K562 (cell line): Measurements from ENCODE around the gene RRAS. TPM values are rescaled to one million over a fixed set of nuclear protein-coding genes. Genes with fewer than 3 reads are reported as not detected.
A peak's percentile ranks its signal among the peaks of the same experiment; 100 is the strongest.

Experiments used
- CBX2 ChIP-seq: fragments of 200-600 bp; sonication (generic); IDR thresholded peaks from one replicate; pipeline ENCODE4 v1.6.1; 2012; ENCODE audit warnings: mild to moderate bottlenecking, low read length, inconsistent platforms; ENCODE audit not compliant: insufficient read depth, poor library complexity, severe bottlenecking
- COPS2 ChIP-seq: fragments of 450-650 bp; conservative IDR thresholded peaks from 2 replicates; pipeline ENCODE4 v1.6.1; 2016; ENCODE audit warnings: mild to moderate bottlenecking, moderate library complexity
- NBN ChIP-seq: fragments of 450-650 bp; IDR thresholded peaks from 2 replicates; pipeline ENCODE4 v1.6.1; 2016; ENCODE audit warnings: low read depth, mild to moderate bottlenecking
- NR2C1 ChIP-seq, 2 experiments: fragments of 450-650 bp; IDR thresholded peaks; 2 replicates each; pipeline ENCODE4 v1.6.1; 2017; ENCODE audit warnings: mild to moderate bottlenecking in 2 of 2, antibody characterized with exemption in 1 of 2, inconsistent platforms in 1 of 2, missing compliant biosample characterization in 1 of 2, missing genetic modification characterization in 1 of 2
- NRF1 ChIP-seq, 2 experiments: fragments of 450-650 bp; IDR thresholded peaks in 1 of 2; conservative IDR thresholded peaks in 1 of 2; 2 replicates each; pipeline ENCODE4 v1.6.1; 2014; ENCODE audit warnings: mild to moderate bottlenecking in 2 of 2
- PRMT5 ChIP-seq: sonication (generic); formaldehyde crosslinking; IDR thresholded peaks from 2 replicates; pipeline ENCODE4 v1.5.0; 2020; ENCODE audit warnings: missing genetic modification reagents
- RFX7 ChIP-seq: fragments of 250-450 bp; sonication (Bioruptor Pico); IDR thresholded peaks from 2 replicates; pipeline ENCODE4 v1.5.1; 2021; ENCODE audit warnings: mild to moderate bottlenecking
- SRF ChIP-seq, 2 experiments: fragments of 250-450, 450-650 bp in 1 of 2; sonication (Bioruptor Pico) in 1 of 2; sonication (generic) in 1 of 2; formaldehyde crosslinking; IDR thresholded peaks; 2 replicates each; pipeline versions ENCODE4 v1.5.0 to v1.5.1; 2020 to 2022; ENCODE audit warnings: mild to moderate bottlenecking in 1 of 2, missing genetic modification reagents in 1 of 2
- ZBTB2 ChIP-seq: fragments of 450-650 bp; IDR thresholded peaks from 2 replicates; pipeline ENCODE4 v1.6.1; 2016; ENCODE audit warnings: antibody characterized with exemption
- ZBTB40 ChIP-seq, 2 experiments: fragments of 450-650 bp in 1 of 2; sonication (generic) in 1 of 2; formaldehyde crosslinking in 1 of 2; IDR thresholded peaks; 2 replicates each; pipeline versions ENCODE4 v1.7.1 to v1.9.0; 2016 to 2022; ENCODE audit warnings: inconsistent platforms in 1 of 2, mild to moderate bottlenecking in 1 of 2, missing genetic modification reagents in 1 of 2
- ZNF146 ChIP-seq: IDR thresholded peaks from one replicate; pipeline ENCODE4 v1.6.1; 2018; ENCODE audit warnings: missing compliant biosample characterization; ENCODE audit not compliant: unreplicated experiment
- ZNF384 ChIP-seq: IDR thresholded peaks from 2 replicates; pipeline ENCODE4 v1.6.1; 2012; ENCODE audit warnings: low read depth, low read length, improper control_type of control experiment
- ZNF699 ChIP-seq: fragments of 250-450 bp; sonication (Bioruptor Pico); IDR thresholded peaks from 2 replicates; pipeline ENCODE4 v1.8.0; 2021; ENCODE audit warnings: mild to moderate bottlenecking, moderate library complexity; ENCODE audit not compliant: insufficient replicate concordance
- ZNF707 ChIP-seq: fragments of 250-450 bp; sonication (Bioruptor Pico); conservative IDR thresholded peaks from 2 replicates; pipeline ENCODE4 v1.8.0; 2022; ENCODE audit warnings: inconsistent platforms, mild to moderate bottlenecking, moderate library complexity
- ZNF76 ChIP-seq: fragments of 250-450 bp; sonication (Bioruptor Pico); IDR thresholded peaks from 2 replicates; pipeline ENCODE4 v1.4.0; 2020; ENCODE audit warnings: mild to moderate bottlenecking, moderate library complexity, borderline replicate concordance
- ZNF77 ChIP-seq: fragments of 250-450 bp; sonication (Bioruptor Pico); IDR thresholded peaks from 2 replicates; pipeline ENCODE4 v1.5.0; 2020
- polyA plus RNA-seq, 8 experiments: library from polyadenylated mRNA; depleted of rRNA in 4 of 8; stranded (reverse) in 5 of 8; unstranded in 3 of 8; fragments of >200 nt; fragmentation: Nextera tagmentation in 2 of 8; fragmentation: Illumina TruSeq in 1 of 8; extraction: Ambion mirVana in 2 of 8; extraction: Trizol in 1 of 8; gene quantifications; 2 replicates each; pipeline versions ENCODE4 v1.2.1 to v1.2.3, GENCODE V29; 2011 to 2014; ENCODE audit warnings: inconsistent platforms in 1 of 8, missing spikeins in 1 of 8
- total RNA-seq, 7 experiments: library from RNA; depleted of rRNA in 6 of 7; stranded (reverse); fragments of >200 nt in 6 of 7; fragmentation: Illumina TruSeq in 2 of 7; extraction: Trizol in 2 of 7; gene quantifications; 2 replicates each; pipeline versions ENCODE4 v1.2.1 to v1.2.3, GENCODE V29; 2011 to 2021; ENCODE audit warnings: low replicate concordance in 1 of 7

Gene RRAS
- total and polyA plus RNA-seq, 9 of the 15 experiments (the other 6 are each of a cell fraction or from before 2014, with no cell fraction given), result 0.70 to 17.3 (median 8.2) TPM

- TF ChIP-seq ZBTB40 (IDR thresholded peaks at IDR 0.05) (peak; percentile 68), ZBTB40 (CRISPR knock-in tag; IDR thresholded peaks at IDR 0.05) (no peak), RFX7 (CRISPR knock-in tag) (0 out of 2 replicates have a peak, but pooled peaks have one; percentile 74), ZBTB2 (no peak), PRMT5 (CRISPR knock-in tag) (no peak), CBX2 (no peak), ZNF707 (CRISPR knock-in tag) (no peak), COPS2 (no peak), SRF (CRISPR knock-in tag; IDR thresholded peaks at IDR 0.05) (0 out of 4 replicates have a peak, but pooled peaks of 1 of the 2 experiments have one; percentile 3), ZNF146 (CRISPR knock-in tag) (no peak), ZNF699 (CRISPR knock-in tag) (no peak), ZNF76 (CRISPR knock-in tag) (no peak), NR2C1 (IDR thresholded peaks at IDR 0.05) (no peak; the same call in 1 of the 2 replicates), NR2C1 (tag; IDR thresholded peaks at IDR 0.05) (no peak), NBN (peak; percentile 73; the same call in 1 of the 2 replicates), NRF1 (conservative IDR thresholded peaks at IDR 0.05 in 1 of 2, IDR thresholded peaks at IDR 0.05 in 1 of 2) (no peak), ZNF77 (no peak), ZNF384 (no peak)
Measured at GRCh38 chr19:49677231-49677900, 37.4 kb upstream of the RRAS start, which contains the start of gene PRMT1 (continued).
